GM21526 (cell line): ENCODE results near the gene SKOR2.

ENCODE experiments used
- ATAC-seq: cut with Tn5 transposase; IDR thresholded peaks from one replicate; pipeline ENCODE4 v1.9.1; 2021; ENCODE audit warnings: moderate library complexity; ENCODE audit not compliant: unreplicated experiment, low FRiP score

Gene SKOR2

GRCh38 chr18:47251289-47252120 lies at the start of gene SKOR2:
Gene SKOR2, minus strand, starts transcription at chr18:47251660. Its CDS starts 2,477 bp downstream, at chr18:47249183.
- ATAC-seq, result no peak

GRCh38 chr18:47296462-47296861 lies 45.0 kb upstream of the SKOR2 start:
- ATAC-seq, result no peak

- ATAC-seq, result no peak
Observed at GRCh38 chr18:47294801-47295200, 43.3 kb upstream of the SKOR2 start.

- no peak for ATAC-seq
Observed at GRCh38 chr18:47288741-47289140, 37.3 kb upstream of the SKOR2 start.

GRCh38 chr18:47287911-47288585 lies 36.6 kb upstream of the SKOR2 start:
- no peak for ATAC-seq

GRCh38 chr18:47286776-47287410 lies 35.4 kb upstream of the SKOR2 start:
- no peak for ATAC-seq

- no peak for ATAC-seq
Observed at GRCh38 chr18:47285456-47285855, 34.0 kb upstream of the SKOR2 start.

- no peak for ATAC-seq
Observed at GRCh38 chr18:47284721-47285395, 33.4 kb upstream of the SKOR2 start.

GRCh38 chr18:47283476-47283875 lies 32.0 kb upstream of the SKOR2 start:
- no peak for ATAC-seq

GRCh38 chr18:47280121-47280520 lies 28.7 kb upstream of the SKOR2 start:
- no peak for ATAC-seq

- ATAC-seq, result no peak
Observed at GRCh38 chr18:47274961-47275360, 23.5 kb upstream of the SKOR2 start.

- no peak for ATAC-seq
Observed at GRCh38 chr18:47265197-47265596, 13.7 kb upstream of the SKOR2 start.

- ATAC-seq, result no peak
Observed at GRCh38 chr18:47264308-47264700, 12.8 kb upstream of the SKOR2 start.

GRCh38 chr18:47263430-47264307 lies 12.2 kb upstream of the SKOR2 start:
- ATAC-seq, result no peak

GRCh38 chr18:47263150-47263429 lies 11.6 kb upstream of the SKOR2 start:
- no peak for ATAC-seq

GRCh38 chr18:47262301-47263149 lies 11.1 kb upstream of the SKOR2 start:
- no peak for ATAC-seq

- no peak for ATAC-seq
Observed at GRCh38 chr18:47261902-47262300, 10.4 kb upstream of the SKOR2 start.

- ATAC-seq, result no peak
Observed at GRCh38 chr18:47260924-47261701, 9.7 kb upstream of the SKOR2 start.
